ENCODE measurements around the gene SAMD14.

DNA sequence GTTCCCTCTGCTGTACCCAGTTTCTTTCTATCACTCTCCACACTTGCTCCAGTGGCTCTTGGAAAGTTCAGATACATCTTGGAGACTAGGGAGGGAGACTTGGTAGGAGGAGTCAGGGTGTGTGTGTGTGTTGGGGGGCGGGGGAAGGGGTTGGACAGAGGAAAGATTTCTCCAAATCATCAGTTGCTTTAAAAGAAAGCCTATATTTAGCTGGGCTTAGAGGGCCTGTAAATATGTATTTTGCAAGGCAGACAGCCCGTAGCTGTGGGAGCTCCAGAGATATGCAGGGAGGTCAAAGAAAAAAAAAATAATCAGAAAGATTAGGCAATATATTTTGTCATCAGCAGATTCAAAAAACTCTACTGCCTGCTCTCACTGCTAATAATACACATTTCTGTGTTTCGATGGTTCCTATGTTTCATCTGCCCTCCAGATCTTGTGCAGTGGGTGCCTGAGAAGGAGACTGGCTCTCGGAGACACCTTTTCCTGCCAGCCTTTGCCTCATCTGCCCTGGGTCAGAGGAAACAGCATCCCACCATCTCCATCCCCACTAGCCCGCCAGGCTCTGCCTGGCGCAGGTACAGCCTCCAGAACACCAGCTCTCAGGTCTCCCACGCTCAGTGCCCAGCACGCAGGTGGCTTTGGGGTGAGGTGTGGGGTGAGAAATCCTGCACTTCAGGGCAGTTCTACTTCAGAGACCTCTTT lies 25.3 kb upstream of the SAMD14 start:
- TF ChIP-seq EZH2 (IDR thresholded peaks at IDR 0.05; ENCODE audit: borderline replicate concordance, control insufficient read depth, low read depth, low read length) (no peak), POLR2A (IDR thresholded peaks at IDR 0.05; ENCODE audit: low read depth, low read length) (no peak)

Data from GM12878 (cell line).